Immature natural killer cell (primary cell): ENCODE results near the gene ABI1. TPM values are rescaled to one million over a fixed set of nuclear protein-coding genes. Genes with fewer than 3 reads are reported as not detected.

ENCODE experiments used
- DNase-seq, 3 donors: peaks; one replicate each; pipeline ENCODE4 v3.0.0; 2022; ENCODE audit warnings: mixed read lengths in 1 of 3
- H3K27ac Mint-ChIP-seq, 6 donors: one replicate each; pipeline ENCODE4 v1.8.0; 2020; ENCODE audit warnings: mixed read lengths in 6 of 6, mild to moderate bottlenecking in 5 of 6, inconsistent platforms in 4 of 6, moderate library complexity in 3 of 6
- H3K27me3 Mint-ChIP-seq, 3 donors: one replicate each; pipeline ENCODE4 v1.8.0; 2020 to 2021; ENCODE audit warnings: low read depth in 3 of 3, mild to moderate bottlenecking in 3 of 3, mixed read lengths in 3 of 3, moderate library complexity in 3 of 3, inconsistent platforms in 1 of 3
- H3K36me3 Mint-ChIP-seq, 3 donors: one replicate each; pipeline ENCODE4 v1.8.0; 2020; ENCODE audit warnings: mixed read lengths in 3 of 3, inconsistent platforms in 2 of 3, mild to moderate bottlenecking in 2 of 3
- H3K4me1 Mint-ChIP-seq, 2 donors: one replicate each; pipeline ENCODE4 v1.8.0; 2020; ENCODE audit warnings: inconsistent platforms in 2 of 2, mild to moderate bottlenecking in 2 of 2, mixed read lengths in 2 of 2, moderate library complexity in 1 of 2
- H3K4me3 Mint-ChIP-seq, 5 donors: one replicate each; pipeline ENCODE4 v1.8.0; 2020; ENCODE audit warnings: mild to moderate bottlenecking in 5 of 5, mixed read lengths in 5 of 5, inconsistent platforms in 3 of 5, moderate library complexity in 3 of 5
- H3K9me3 Mint-ChIP-seq, 6 donors: one replicate each; pipeline ENCODE4 v1.8.0; 2020; ENCODE audit warnings: mild to moderate bottlenecking in 6 of 6, mixed read lengths in 6 of 6, inconsistent platforms in 4 of 6, moderate library complexity in 3 of 6
- polyA plus RNA-seq, 3 donors: library from polyadenylated mRNA; unstranded; fragments of 300-500 nt; fragmentation: Illumina TruSeq; gene quantifications; one replicate each; pipeline ENCODE4 v1.2.3, GENCODE V29; 2021

Gene ABI1
- polyA plus RNA-seq, 3 donors from 2014 or later, result 65.0 to 85.3 (median 84.0) TPM

GRCh38 chr10:26759008-26759407, 101.8 kb downstream of the ABI1 start:
- Mint-ChIP-seq H3K4me3 (no peak overlapping the region), H3K9me3 (no peaks in the 10 kb centered on the region), H3K4me1 (peaks cover 10 to 44% of the 10 kb centered on the region in 2 donors), H3K27ac (peak overlapping the region in 3 of 6 donors; percentile 30 to 80 (median 72)), H3K36me3 (peaks cover 0 to 12% (median 8%) of the 10 kb centered on the region in 3 donors), H3K27me3 (peaks cover 0 to 3% (median 0%) of the 10 kb centered on the region in 3 donors)
- no peak for DNase-seq

GRCh38 chr10:26755443-26755903, 105.3 kb downstream of the ABI1 start:
- Mint-ChIP-seq H3K27me3 (no peaks in the 10 kb centered on the region), H3K4me1 (peaks cover 6 to 49% of the 10 kb centered on the region in 2 donors), H3K9me3 (no peaks in the 10 kb centered on the region), H3K36me3 (peaks cover 0 to 18% (median 8%) of the 10 kb centered on the region in 3 donors), H3K4me3 (no peak overlapping the region), H3K27ac (peak overlapping the region in 2 of 6 donors; percentile 62 to 66)
- no peak for DNase-seq

- DNase-seq, result no peak
- peaks cover 0 to 3% (median 2%) of the 10 kb centered on the region in 3 donors for H3K27me3 Mint-ChIP-seq
- H3K36me3 Mint-ChIP-seq, result peaks cover 5 to 27% (median 8%) of the 10 kb centered on the region in 3 donors
- H3K27ac Mint-ChIP-seq, result peak overlapping the region in 5 of 6 donors; percentile 5 to 82 (median 44)
- H3K9me3 Mint-ChIP-seq, result no peaks in the 10 kb centered on the region
- H3K4me3 Mint-ChIP-seq, result no peak overlapping the region
- peaks cover 4 to 30% of the 10 kb centered on the region in 2 donors for H3K4me1 Mint-ChIP-seq
These were observed 114.7 kb downstream of the ABI1 start for GRCh38 chr10:26746061-26746460.

GRCh38 chr10:26743841-26744240, 116.9 kb downstream of the ABI1 start:
- Mint-ChIP-seq H3K4me3 (no peak overlapping the region), H3K27me3 (peaks cover 0 to 4% (median 3%) of the 10 kb centered on the region in 3 donors), H3K4me1 (peaks cover 4 to 37% of the 10 kb centered on the region in 2 donors), H3K27ac (peak overlapping the region in 3 of 6 donors; percentile 10 to 30 (median 15)), H3K36me3 (peaks cover 5 to 25% (median 8%) of the 10 kb centered on the region in 3 donors), H3K9me3 (no peaks in the 10 kb centered on the region)
- no peak for DNase-seq

GRCh38 chr10:26743091-26743490, 117.7 kb downstream of the ABI1 start:
- peaks cover 0 to 4% (median 3%) of the 10 kb centered on the region in 3 donors for H3K27me3 Mint-ChIP-seq
- H3K4me3 Mint-ChIP-seq, result no peak overlapping the region
- peaks cover 5 to 25% (median 8%) of the 10 kb centered on the region in 3 donors for H3K36me3 Mint-ChIP-seq
- DNase-seq, result no peak
- H3K9me3 Mint-ChIP-seq, result no peaks in the 10 kb centered on the region
- peaks cover 4 to 30% of the 10 kb centered on the region in 2 donors for H3K4me1 Mint-ChIP-seq
- peak overlapping the region in 3 of 6 donors; percentile 14 to 55 (median 19) for H3K27ac Mint-ChIP-seq

GRCh38 chr10:26741368-26741767, 119.4 kb downstream of the ABI1 start:
- peaks cover 5 to 25% (median 8%) of the 10 kb centered on the region in 3 donors for H3K36me3 Mint-ChIP-seq
- H3K27me3 Mint-ChIP-seq, result peaks cover 0 to 4% (median 3%) of the 10 kb centered on the region in 3 donors
- no peak for DNase-seq
- H3K9me3 Mint-ChIP-seq, result no peaks in the 10 kb centered on the region
- no peak overlapping the region for H3K27ac Mint-ChIP-seq
- H3K4me1 Mint-ChIP-seq, result peaks cover 4 to 23% of the 10 kb centered on the region in 2 donors
- H3K4me3 Mint-ChIP-seq, result no peak overlapping the region

GRCh38 chr10:26739071-26739631, 121.6 kb downstream of the ABI1 start:
- Mint-ChIP-seq H3K36me3 (peaks cover 8 to 15% (median 13%) of the 10 kb centered on the region in 3 donors), H3K9me3 (no peaks in the 10 kb centered on the region), H3K4me3 (no peak overlapping the region), H3K4me1 (peaks cover 4 to 18% of the 10 kb centered on the region in 2 donors), H3K27me3 (peaks cover 0 to 4% (median 0%) of the 10 kb centered on the region in 3 donors), H3K27ac (peak overlapping the region in 5 of 6 donors; percentile 17 to 76 (median 41))
- DNase-seq, result no peak

GRCh38 chr10:26738301-26738911, 122.4 kb downstream of the ABI1 start:
- H3K27ac Mint-ChIP-seq, result peak overlapping the region in 4 of 6 donors; percentile 20 to 46 (median 35)
- DNase-seq, result no peak
- no peaks in the 10 kb centered on the region for H3K9me3 Mint-ChIP-seq
- H3K27me3 Mint-ChIP-seq, result peaks cover 0 to 4% (median 0%) of the 10 kb centered on the region in 3 donors
- H3K36me3 Mint-ChIP-seq, result peaks cover 4 to 9% (median 9%) of the 10 kb centered on the region in 3 donors
- no peak overlapping the region for H3K4me3 Mint-ChIP-seq
- H3K4me1 Mint-ChIP-seq, result peaks cover 4 to 14% of the 10 kb centered on the region in 2 donors

GRCh38 chr10:26737730-26738129, 123.0 kb downstream of the ABI1 start:
- H3K36me3 Mint-ChIP-seq, result peaks cover 4 to 9% (median 4%) of the 10 kb centered on the region in 3 donors
- H3K4me1 Mint-ChIP-seq, result peaks cover 4 to 14% of the 10 kb centered on the region in 2 donors
- DNase-seq, result no peak
- H3K9me3 Mint-ChIP-seq, result no peaks in the 10 kb centered on the region
- no peak overlapping the region for H3K4me3 Mint-ChIP-seq
- H3K27ac Mint-ChIP-seq, result peak overlapping the region in 2 of 6 donors; percentile 20 to 72
- H3K27me3 Mint-ChIP-seq, result peaks cover 0 to 4% (median 0%) of the 10 kb centered on the region in 3 donors

GRCh38 chr10:26735435-26735834, 125.3 kb downstream of the ABI1 start:
- Mint-ChIP-seq H3K4me1 (peaks cover 0 to 7% of the 10 kb centered on the region in 2 donors), H3K27ac (peak overlapping the region in 2 of 6 donors; percentile 26 to 57), H3K36me3 (peaks cover 0 to 11% (median 5%) of the 10 kb centered on the region in 3 donors), H3K27me3 (peaks cover 0 to 3% (median 0%) of the 10 kb centered on the region in 3 donors), H3K9me3 (no peaks in the 10 kb centered on the region), H3K4me3 (no peak overlapping the region)
- DNase-seq, result no peak

- H3K27ac Mint-ChIP-seq, result no peak overlapping the region
- H3K36me3 Mint-ChIP-seq, result peaks cover 0 to 14% (median 5%) of the 10 kb centered on the region in 3 donors
- peaks cover 0 to 2% (median 0%) of the 10 kb centered on the region in 3 donors for H3K27me3 Mint-ChIP-seq
- H3K9me3 Mint-ChIP-seq, result no peaks in the 10 kb centered on the region
- no peak overlapping the region for H3K4me3 Mint-ChIP-seq
- H3K4me1 Mint-ChIP-seq, result peaks cover 0 to 1% of the 10 kb centered on the region in 2 donors
- DNase-seq, result no peak
These were observed 126.8 kb downstream of the ABI1 start for GRCh38 chr10:26733750-26734568.

- Mint-ChIP-seq H3K4me1 (peaks cover 0 to 4% of the 10 kb centered on the region in 2 donors), H3K36me3 (peaks cover 4 to 21% (median 9%) of the 10 kb centered on the region in 3 donors), H3K4me3 (no peak overlapping the region), H3K27me3 (peaks cover 0 to 1% (median 0%) of the 10 kb centered on the region in 3 donors), H3K9me3 (no peaks in the 10 kb centered on the region), H3K27ac (peak overlapping the region in 2 of 6 donors; percentile 40 to 49)
- no peak for DNase-seq
These were observed 130.2 kb downstream of the ABI1 start for GRCh38 chr10:26730552-26730951.

- DNase-seq, result no peak
- H3K27me3 Mint-ChIP-seq, result peaks cover 0 to 1% (median 0%) of the 10 kb centered on the region in 3 donors
- H3K4me1 Mint-ChIP-seq, result peaks cover 0 to 4% of the 10 kb centered on the region in 2 donors
- H3K4me3 Mint-ChIP-seq, result no peak overlapping the region
- H3K27ac Mint-ChIP-seq, result no peak overlapping the region
- peaks cover 6 to 22% (median 9%) of the 10 kb centered on the region in 3 donors for H3K36me3 Mint-ChIP-seq
- H3K9me3 Mint-ChIP-seq, result no peaks in the 10 kb centered on the region
These were observed 131.4 kb downstream of the ABI1 start for GRCh38 chr10:26729395-26729794.
